IMR-90 (cell line): Measurements from ENCODE around the gene FBXW8. TPM values are rescaled to one million over a fixed set of nuclear protein-coding genes. Genes with fewer than 3 reads are reported as not detected.

Experiments used
- ATAC-seq: fragments of 200-7000 bp; cut with Tn5 transposase; 2 replicates; pipeline ENCODE4 v1.9.1; 2020; ENCODE audit warnings: low read depth, mild to moderate bottlenecking, moderate library complexity
- BruUV-seq: library from RNA; stranded (reverse); fragments of 400-500 nt; replicated peaks from 2 replicates; lab custom pipeline; 2021; lab: Mats Ljungman, UMichigan
- CTCF ChIA-PET: fragments of 300-600 bp; formaldehyde crosslinking; extraction: SDS; loops from one replicate; lab custom pipeline; 2021; ENCODE audit warnings: antibody characterized with exemption; lab: Yijun Ruan, JAX
- POLR2A ChIA-PET: fragments of 300-600 bp; sonication (Branson Sonifier 250); formaldehyde crosslinking; loops from one replicate; lab custom pipeline; 2022; ENCODE audit warnings: antibody characterized with exemption; ENCODE audit not compliant: unreplicated experiment; lab: Charles Lee
- DNase-seq: peaks from one replicate; pipeline ENCODE4 v3.0.0; 2013
- H2AFZ ChIP-seq: replicated peaks from 2 replicates; pipeline ENCODE3; 2013; ENCODE audit warnings: low read length, mild to moderate bottlenecking; ENCODE audit not compliant: poor library complexity
- H2AK5ac ChIP-seq: 2 replicates; pipeline ENCODE4 v1.6.1; 2013; ENCODE audit warnings: low read depth, low read length, inconsistent platforms
- H2AK9ac ChIP-seq: replicated peaks from 2 replicates; pipeline ENCODE3; 2013; ENCODE audit warnings: mild to moderate bottlenecking, low read depth, low read length, moderate library complexity; ENCODE audit not compliant: poor library complexity
- H2BK120ac ChIP-seq: 2 replicates; pipeline ENCODE4 v1.6.1; 2013; ENCODE audit warnings: low read depth, low read length, inconsistent platforms
- H2BK15ac ChIP-seq: 3 replicates; pipeline ENCODE4 v1.6.1; 2013; ENCODE audit warnings: low read depth, low read length, inconsistent platforms
- H2BK20ac ChIP-seq: 2 replicates; pipeline ENCODE4 v1.6.1; 2013; ENCODE audit warnings: low read depth, mild to moderate bottlenecking, inconsistent platforms, low read length, moderate library complexity
- H2BK5ac ChIP-seq: 2 replicates; pipeline ENCODE4 v1.6.1; 2013; ENCODE audit warnings: mild to moderate bottlenecking, low read depth, low read length, inconsistent platforms; ENCODE audit not compliant: poor library complexity, severe bottlenecking
- H3K14ac ChIP-seq: replicated peaks from 2 replicates; pipeline ENCODE4 v1.6.1; 2013; ENCODE audit warnings: low read depth, low read length, inconsistent platforms
- H3K18ac ChIP-seq: 2 replicates; pipeline ENCODE4 v1.6.1; 2013; ENCODE audit warnings: low read depth, low read length, control low read depth
- H3K23ac ChIP-seq: 2 replicates; pipeline ENCODE4 v1.6.1; 2013; ENCODE audit warnings: low read depth, low read length, inconsistent platforms
- H3K27ac ChIP-seq: 2 replicates; pipeline ENCODE4 v1.5.1; 2013; ENCODE audit warnings: mild to moderate bottlenecking, control low read depth, low read length; ENCODE audit not compliant: insufficient read depth
- H3K27me3 ChIP-seq: 2 replicates; pipeline ENCODE4 v1.6.1; 2013; ENCODE audit warnings: low read length; ENCODE audit not compliant: control insufficient read depth, insufficient read depth
- H3K36me3 ChIP-seq: 2 replicates; pipeline ENCODE4 v1.6.1; 2013; ENCODE audit warnings: low read length, mixed read lengths; ENCODE audit not compliant: control insufficient read depth, insufficient read depth
- H3K4ac ChIP-seq: 2 replicates; pipeline ENCODE4 v1.6.1; 2013; ENCODE audit warnings: low read depth, low read length, inconsistent platforms
- H3K4me1 ChIP-seq: 2 replicates; pipeline ENCODE4 v1.6.1; 2013; ENCODE audit warnings: low read length, mixed read lengths; ENCODE audit not compliant: control insufficient read depth, insufficient read depth
- H3K4me2 ChIP-seq: 2 replicates; pipeline ENCODE4 v1.6.1; 2013; ENCODE audit warnings: low read depth, mild to moderate bottlenecking, control low read depth, low read length, moderate library complexity
- H3K4me3 ChIP-seq: 2 replicates; pipeline ENCODE4 v1.5.1; 2013; ENCODE audit warnings: low read depth, mild to moderate bottlenecking, control low read depth, low read length, moderate library complexity; ENCODE audit not compliant: insufficient read depth
- H3K56ac ChIP-seq: 2 replicates; pipeline ENCODE4 v1.6.1; 2013; ENCODE audit warnings: low read length, inconsistent platforms; ENCODE audit not compliant: insufficient read depth; ENCODE audit errors: extremely low read depth
- H3K79me1 ChIP-seq, 2 experiments: 2 replicates each; pipeline ENCODE4 v1.6.1; 2013; ENCODE audit warnings: low read length in 2 of 2, inconsistent platforms in 1 of 2, low read depth in 1 of 2
- H3K9ac ChIP-seq: 2 replicates; pipeline ENCODE4 v1.6.1; 2013; ENCODE audit warnings: low read depth, low read length, control low read depth
- H3K9me1 ChIP-seq: 2 replicates; pipeline ENCODE4 v1.6.1; 2013; ENCODE audit warnings: low read length, inconsistent platforms; ENCODE audit not compliant: insufficient read depth
- H3K9me3 ChIP-seq: 2 replicates; pipeline ENCODE4 v1.6.1; 2013; ENCODE audit warnings: low read length; ENCODE audit not compliant: control insufficient read depth, insufficient read depth
- H4K20me1 ChIP-seq: 2 replicates; pipeline ENCODE4 v1.6.1; 2013; ENCODE audit warnings: low read length, inconsistent platforms; ENCODE audit not compliant: insufficient read depth
- H4K5ac ChIP-seq: 2 replicates; pipeline ENCODE4 v1.6.1; 2013; ENCODE audit warnings: mild to moderate bottlenecking, low read depth, low read length, control low read depth
- H4K8ac ChIP-seq, 2 experiments: 2 replicates each; pipeline ENCODE4 v1.6.1; 2013; ENCODE audit warnings: low read depth in 2 of 2, low read length in 2 of 2, control low read depth in 1 of 2, inconsistent platforms in 1 of 2
- H4K91ac ChIP-seq: 2 replicates; pipeline ENCODE4 v1.6.1; 2013; ENCODE audit warnings: low read depth, low read length, inconsistent platforms; ENCODE audit not compliant: insufficient read depth
- BHLHE40 ChIP-seq: fragments of 150-350 bp; IDR thresholded peaks from 2 replicates; pipeline ENCODE4 v1.6.1; 2016; ENCODE audit warnings: mild to moderate bottlenecking, low read depth, low read length
- CEBPB ChIP-seq: IDR thresholded peaks from 2 replicates; pipeline ENCODE4 v1.6.1; 2012; ENCODE audit warnings: low read depth, low read length, improper control_type of control experiment
- MAZ ChIP-seq: IDR thresholded peaks from 2 replicates; pipeline ENCODE4 v1.6.1; 2012; ENCODE audit warnings: low read depth, mild to moderate bottlenecking, low read length, improper control_type of control experiment, moderate library complexity, borderline replicate concordance
- MXI1 ChIP-seq: IDR thresholded peaks from 2 replicates; pipeline ENCODE4 v1.6.1; 2012; ENCODE audit warnings: low read depth, mild to moderate bottlenecking, low read length, moderate library complexity, borderline replicate concordance
- POLR2A ChIP-seq: IDR thresholded peaks from 2 replicates; pipeline ENCODE4 v1.6.1; 2012; ENCODE audit warnings: mild to moderate bottlenecking, low read depth, low read length
- WGBS, 2 experiments: methylation state at CpG; one replicate each; pipeline versions ENCODE4 v1.1.5 to v1.1.7; 2013; ENCODE audit warnings: missing lambda C conversion rate in 2 of 2; ENCODE audit not compliant: insufficient read length in 1 of 2; ENCODE audit errors: extremely low coverage in 2 of 2; 5-methylcytosine and 5-hydroxymethylcytosine counted together
- dilution Hi-C: fragments of 300-500 bp; cut with HindIII; formaldehyde crosslinking; loops from one replicate; pipeline ENCODE4 v1.14.3; 2018; ENCODE audit warnings: low sequenced_read_pairs; ENCODE audit not compliant: unreplicated experiment
- in situ Hi-C: fragments of 300-500 bp; cut with MboI; formaldehyde crosslinking; loops from 3 replicates; pipeline ENCODE4 v1.14.3; 2019; ENCODE audit warnings: low sequenced_read_pairs, inconsistent platforms, mixed read lengths
- intact Hi-C: fragments of 100-400 bp; cut with micrococcal nuclease; formaldehyde crosslinking; loops from 2 replicates; pipeline ENCODE4 v1.10.0; 2022
- polyA plus RNA-seq, 3 experiments: library from polyadenylated mRNA; depleted of rRNA; stranded (reverse); fragments of >200 nt; gene quantifications; 2 replicates each; pipeline ENCODE4 v1.2.3, GENCODE V29; 2012; ENCODE audit warnings: low replicate concordance in 1 of 3
- total RNA-seq: library from RNA; depleted of rRNA; stranded (reverse); fragments of >200 nt; gene quantifications from 2 replicates; pipeline ENCODE4 v1.2.3, GENCODE V29; 2012
- TF ChIP-seq, protein P1 (sequence below): conservative IDR thresholded peaks from 2 replicates; pipeline ENCODE4 v1.5.1; 2012; ENCODE audit warnings: mild to moderate bottlenecking, low read depth, low read length, improper control_type of control experiment
- TF ChIP-seq, protein P2 (sequence below): fragments of 150-350 bp; IDR thresholded peaks from 2 replicates; pipeline ENCODE4 v1.6.1; 2016; ENCODE audit warnings: low read depth, mild to moderate bottlenecking, low read length, moderate library complexity, borderline replicate concordance
- TF ChIP-seq, protein P3 (sequence below): fragments of 150-350 bp; IDR thresholded peaks from 2 replicates; pipeline ENCODE4 v1.6.1; 2017; ENCODE audit warnings: mild to moderate bottlenecking, antibody characterized with exemption, low read length, low read depth

The FBXW8 gene
- total and polyA plus RNA-seq, 2 of the 4 experiments (the other 2 are of a cell fraction), result 20.3 to 25.8 TPM

DNA sequence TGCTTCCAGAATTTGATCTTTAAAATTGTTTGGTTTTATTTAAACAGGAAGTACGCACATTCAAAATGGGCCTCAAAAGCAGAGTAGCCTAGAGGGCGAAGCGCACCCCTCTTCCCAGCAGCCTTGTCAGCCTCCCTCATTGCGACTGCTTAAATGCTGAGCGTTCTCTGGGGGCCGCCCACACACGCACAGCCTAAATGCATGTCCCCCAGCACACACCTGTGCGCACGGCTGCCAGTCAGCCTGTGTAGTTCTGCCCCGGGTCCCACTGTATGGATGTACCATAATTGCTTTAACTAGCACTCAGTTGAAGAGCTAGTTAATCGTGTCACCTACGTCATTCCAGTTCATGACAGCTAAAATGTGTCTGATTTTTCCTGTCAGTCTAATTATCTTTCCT, 109.1 kb downstream of the FBXW8 start:
- H2AK9ac ChIP-seq, result no peak overlapping the region
- no peak overlapping the region for H3K18ac ChIP-seq
- no peak overlapping the region for H3K27ac ChIP-seq
- CTCF ChIA-PET, result no interaction called here
- H2AFZ ChIP-seq, result no peak overlapping the region
- no peak overlapping the region for H4K5ac ChIP-seq
- no peak overlapping the region for H3K9ac ChIP-seq
- H2BK20ac ChIP-seq, result no peak overlapping the region
- no peak overlapping the region for H2BK5ac ChIP-seq
- ATAC-seq (no peak), DNase-seq (no peak)
- dilution Hi-C loops (no loop called here), intact Hi-C loops (no loop called here), in situ Hi-C loops (no loop called here)
- no TSS peak for BruUV-seq
- no peak overlapping the region for H3K4ac ChIP-seq
- H3K14ac ChIP-seq, result no peak overlapping the region
- H3K79me1 ChIP-seq, result peaks cover 5 to 28% of the 10 kb centered on the region in 2 experiments
- no peak overlapping the region for H2AK5ac ChIP-seq
- no peaks in the 10 kb centered on the region for H3K9me1 ChIP-seq
- H3K4me3 ChIP-seq, result no peak overlapping the region
- no peak for TF ChIP-seq CEBPB
- TF ChIP-seq, protein P1, sequence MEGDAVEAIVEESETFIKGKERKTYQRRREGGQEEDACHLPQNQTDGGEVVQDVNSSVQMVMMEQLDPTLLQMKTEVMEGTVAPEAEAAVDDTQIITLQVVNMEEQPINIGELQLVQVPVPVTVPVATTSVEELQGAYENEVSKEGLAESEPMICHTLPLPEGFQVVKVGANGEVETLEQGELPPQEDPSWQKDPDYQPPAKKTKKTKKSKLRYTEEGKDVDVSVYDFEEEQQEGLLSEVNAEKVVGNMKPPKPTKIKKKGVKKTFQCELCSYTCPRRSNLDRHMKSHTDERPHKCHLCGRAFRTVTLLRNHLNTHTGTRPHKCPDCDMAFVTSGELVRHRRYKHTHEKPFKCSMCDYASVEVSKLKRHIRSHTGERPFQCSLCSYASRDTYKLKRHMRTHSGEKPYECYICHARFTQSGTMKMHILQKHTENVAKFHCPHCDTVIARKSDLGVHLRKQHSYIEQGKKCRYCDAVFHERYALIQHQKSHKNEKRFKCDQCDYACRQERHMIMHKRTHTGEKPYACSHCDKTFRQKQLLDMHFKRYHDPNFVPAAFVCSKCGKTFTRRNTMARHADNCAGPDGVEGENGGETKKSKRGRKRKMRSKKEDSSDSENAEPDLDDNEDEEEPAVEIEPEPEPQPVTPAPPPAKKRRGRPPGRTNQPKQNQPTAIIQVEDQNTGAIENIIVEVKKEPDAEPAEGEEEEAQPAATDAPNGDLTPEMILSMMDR, result no peak
- TF ChIP-seq MXI1, result no peak
- TF ChIP-seq, protein P2, sequence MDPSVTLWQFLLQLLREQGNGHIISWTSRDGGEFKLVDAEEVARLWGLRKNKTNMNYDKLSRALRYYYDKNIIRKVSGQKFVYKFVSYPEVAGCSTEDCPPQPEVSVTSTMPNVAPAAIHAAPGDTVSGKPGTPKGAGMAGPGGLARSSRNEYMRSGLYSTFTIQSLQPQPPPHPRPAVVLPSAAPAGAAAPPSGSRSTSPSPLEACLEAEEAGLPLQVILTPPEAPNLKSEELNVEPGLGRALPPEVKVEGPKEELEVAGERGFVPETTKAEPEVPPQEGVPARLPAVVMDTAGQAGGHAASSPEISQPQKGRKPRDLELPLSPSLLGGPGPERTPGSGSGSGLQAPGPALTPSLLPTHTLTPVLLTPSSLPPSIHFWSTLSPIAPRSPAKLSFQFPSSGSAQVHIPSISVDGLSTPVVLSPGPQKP, result no peak
- no peak for TF ChIP-seq BHLHE40
- TF ChIP-seq, protein P3, sequence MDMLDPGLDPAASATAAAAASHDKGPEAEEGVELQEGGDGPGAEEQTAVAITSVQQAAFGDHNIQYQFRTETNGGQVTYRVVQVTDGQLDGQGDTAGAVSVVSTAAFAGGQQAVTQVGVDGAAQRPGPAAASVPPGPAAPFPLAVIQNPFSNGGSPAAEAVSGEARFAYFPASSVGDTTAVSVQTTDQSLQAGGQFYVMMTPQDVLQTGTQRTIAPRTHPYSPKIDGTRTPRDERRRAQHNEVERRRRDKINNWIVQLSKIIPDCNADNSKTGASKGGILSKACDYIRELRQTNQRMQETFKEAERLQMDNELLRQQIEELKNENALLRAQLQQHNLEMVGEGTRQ, result no peak
- no peak for TF ChIP-seq MAZ
- TF ChIP-seq POLR2A, result no peak
- POLR2A ChIA-PET, result no interaction called here
- H3K36me3 ChIP-seq, result peaks cover 38% of the 10 kb centered on the region
- no peaks in the 10 kb centered on the region for H3K9me3 ChIP-seq
- no peak overlapping the region for H3K4me2 ChIP-seq
- H4K91ac ChIP-seq, result no peak overlapping the region
- H4K20me1 ChIP-seq, result peaks cover 28% of the 10 kb centered on the region
- H3K23ac ChIP-seq, result no peak overlapping the region
- 94% methylated on average over 7 of the region's 12 CpGs; no CpG with 5 or more reads in 1 of the 2 experiments for WGBS, 2 experiments
- H3K27me3 ChIP-seq, result no peaks in the 10 kb centered on the region
- no peak overlapping the region for H3K56ac ChIP-seq
- H2BK120ac ChIP-seq, result no peak overlapping the region
- no peak overlapping the region for H4K8ac ChIP-seq
- H2BK15ac ChIP-seq, result no peak overlapping the region
- H3K4me1 ChIP-seq, result no peaks in the 10 kb centered on the region
